AG04449 (cell line): Measurements from ENCODE around the gene GPR32.

Experiments used
- CTCF ChIA-PET: fragments of 350-600 bp; formaldehyde crosslinking; extraction: SDS; loops from one replicate; lab custom pipeline; 2021; ENCODE audit warnings: antibody characterized with exemption; lab: Yijun Ruan, JAX
- POLR2A ChIA-PET: fragments of 400-600, 350-600 bp; formaldehyde crosslinking; extraction: SDS; loops from one replicate; lab custom pipeline; 2020; ENCODE audit warnings: antibody characterized with exemption, inconsistent platforms; lab: Yijun Ruan, JAX
- DNase-seq: peaks from one replicate; pipeline ENCODE4 v3.0.0-alpha.2; 2010; ENCODE audit warnings: low read depth, low spot score
- H3K4me3 ChIP-seq: 2 replicates; pipeline ENCODE4 v1.5.1; 2011; ENCODE audit warnings: low read depth, mild to moderate bottlenecking, control low read depth, low read length
- TF ChIP-seq, protein P1 (sequence below): IDR thresholded peaks from one replicate; pipeline ENCODE4 v1.5.1; 2011; ENCODE audit warnings: mild to moderate bottlenecking, moderate library complexity, low read length, control low read depth, inconsistent platforms; ENCODE audit not compliant: insufficient read depth; ENCODE audit errors: missing control alignments

GPR32 gene

DNA sequence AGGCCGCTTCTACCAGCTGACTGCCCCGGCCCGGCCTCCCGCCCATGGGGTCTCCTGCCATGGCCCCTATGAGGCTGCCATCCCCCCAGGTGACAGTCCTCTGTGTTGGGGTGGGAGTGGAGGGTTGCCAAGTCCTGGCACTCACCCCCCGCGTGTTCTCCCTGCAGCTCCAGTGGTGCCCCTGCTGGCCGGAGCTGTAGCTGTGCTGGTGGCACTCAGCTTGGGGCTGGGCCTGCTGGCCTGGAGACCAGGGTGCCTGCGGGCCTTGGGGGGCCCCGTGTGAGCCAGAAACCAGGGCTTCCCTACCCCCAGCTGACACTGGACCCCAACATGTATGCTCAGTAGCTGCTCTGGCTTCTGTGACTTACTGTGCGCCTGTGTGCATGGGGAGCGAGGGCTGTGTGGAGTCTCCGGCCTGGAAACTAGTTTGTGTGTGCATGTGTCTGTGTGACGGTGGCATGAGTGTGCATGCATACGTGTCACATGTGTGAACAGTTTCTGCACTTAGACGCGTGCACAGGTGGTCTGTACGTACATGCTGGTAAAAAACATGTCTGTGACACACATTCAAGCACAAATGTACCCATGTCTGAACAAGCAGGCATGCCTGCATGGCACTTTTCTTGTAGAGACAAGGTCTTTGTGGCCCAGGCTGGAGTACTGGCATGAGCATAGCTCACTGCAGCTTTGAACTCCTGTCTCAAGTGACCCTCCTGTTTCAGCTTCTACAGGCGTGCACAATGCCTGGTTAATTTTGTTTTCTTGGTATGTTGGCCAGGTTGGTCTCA is 24.8 kb downstream of the GPR32 start:
- H3K4me3 ChIP-seq, result no peak overlapping the region
- POLR2A ChIA-PET, result interaction anchor here (3.6 kb wide), 1 partner anchor 9 kb away, joined by 20 read pairs; no protein-coding TSS in a partner anchor
- TF ChIP-seq, protein P1, sequence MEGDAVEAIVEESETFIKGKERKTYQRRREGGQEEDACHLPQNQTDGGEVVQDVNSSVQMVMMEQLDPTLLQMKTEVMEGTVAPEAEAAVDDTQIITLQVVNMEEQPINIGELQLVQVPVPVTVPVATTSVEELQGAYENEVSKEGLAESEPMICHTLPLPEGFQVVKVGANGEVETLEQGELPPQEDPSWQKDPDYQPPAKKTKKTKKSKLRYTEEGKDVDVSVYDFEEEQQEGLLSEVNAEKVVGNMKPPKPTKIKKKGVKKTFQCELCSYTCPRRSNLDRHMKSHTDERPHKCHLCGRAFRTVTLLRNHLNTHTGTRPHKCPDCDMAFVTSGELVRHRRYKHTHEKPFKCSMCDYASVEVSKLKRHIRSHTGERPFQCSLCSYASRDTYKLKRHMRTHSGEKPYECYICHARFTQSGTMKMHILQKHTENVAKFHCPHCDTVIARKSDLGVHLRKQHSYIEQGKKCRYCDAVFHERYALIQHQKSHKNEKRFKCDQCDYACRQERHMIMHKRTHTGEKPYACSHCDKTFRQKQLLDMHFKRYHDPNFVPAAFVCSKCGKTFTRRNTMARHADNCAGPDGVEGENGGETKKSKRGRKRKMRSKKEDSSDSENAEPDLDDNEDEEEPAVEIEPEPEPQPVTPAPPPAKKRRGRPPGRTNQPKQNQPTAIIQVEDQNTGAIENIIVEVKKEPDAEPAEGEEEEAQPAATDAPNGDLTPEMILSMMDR, result no peak
- CTCF ChIA-PET, result interaction anchor here (1.0 to 5.9 kb wide), 5 partner anchors 12 to 127 kb away, joined by 4 to 31 read pairs (median 5); no protein-coding TSS in a partner anchor
- no peak for DNase-seq

DNA sequence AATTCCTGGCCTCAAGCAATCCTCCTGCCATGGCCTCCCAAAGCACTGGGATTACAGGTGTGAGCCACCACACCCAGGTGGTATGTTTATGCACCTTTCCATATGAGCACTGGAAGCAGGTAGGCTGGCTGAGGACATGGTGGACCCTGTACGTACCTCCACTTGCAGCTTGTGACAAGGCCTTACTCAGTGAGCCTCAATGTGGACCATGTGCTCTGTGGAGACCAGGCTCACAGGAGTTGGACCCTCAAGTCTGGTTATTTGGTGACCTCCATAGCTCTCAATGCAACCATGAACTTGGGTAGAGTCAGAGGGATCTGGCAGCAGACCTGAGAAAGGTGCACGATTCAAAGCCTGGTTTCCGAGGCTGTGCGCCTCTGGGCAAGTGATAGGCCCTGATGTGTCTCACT is 25.4 kb downstream of the GPR32 start:
- ChIA-PET CTCF (interaction anchor here (1.0 to 5.9 kb wide), 4 partner anchors 13 to 127 kb away, joined by 5 to 31 read pairs (median 5); no protein-coding TSS in a partner anchor), POLR2A (interaction anchor here (3.6 kb wide), 1 partner anchor 9 kb away, joined by 20 read pairs; no protein-coding TSS in a partner anchor)
- H3K4me3 ChIP-seq, result no peak overlapping the region
- DNase-seq, result no peak
- TF ChIP-seq, protein P1, result no peak

DNA sequence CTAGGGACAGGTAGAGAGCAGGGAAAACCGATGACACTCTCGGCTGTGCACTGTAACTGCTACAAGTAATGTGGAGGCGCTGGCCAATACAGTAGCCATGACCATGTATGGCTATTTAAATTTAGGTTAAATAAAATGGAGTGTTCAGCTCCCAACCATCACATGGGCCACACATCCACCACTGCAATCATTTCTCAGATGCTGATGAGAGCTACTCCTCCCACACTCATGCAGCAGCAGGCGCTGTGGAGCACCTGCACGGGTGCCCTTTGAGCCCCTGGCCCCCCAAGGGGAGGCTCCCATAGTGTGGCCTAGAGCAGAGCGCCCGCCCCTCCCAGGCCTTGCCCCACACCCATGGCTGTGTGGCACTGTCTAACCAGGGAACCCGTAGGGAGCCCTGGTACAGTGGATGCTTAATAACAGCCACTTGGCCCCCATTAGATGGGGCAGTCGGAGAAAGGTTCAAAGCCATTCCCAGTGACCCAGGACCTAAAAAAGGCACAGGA is 25.9 kb downstream of the GPR32 start:
- POLR2A ChIA-PET, result interaction anchor here (3.6 kb wide), 1 partner anchor 8 kb away, joined by 20 read pairs; no protein-coding TSS in a partner anchor
- CTCF ChIA-PET, result interaction anchor here (0.6 to 5.9 kb wide), 7 partner anchors 13 to 439 kb away, joined by 3 to 31 read pairs (median 5); no protein-coding TSS in a partner anchor
- no peak for DNase-seq
- H3K4me3 ChIP-seq, result no peak overlapping the region
- TF ChIP-seq, protein P1, result no peak

DNA sequence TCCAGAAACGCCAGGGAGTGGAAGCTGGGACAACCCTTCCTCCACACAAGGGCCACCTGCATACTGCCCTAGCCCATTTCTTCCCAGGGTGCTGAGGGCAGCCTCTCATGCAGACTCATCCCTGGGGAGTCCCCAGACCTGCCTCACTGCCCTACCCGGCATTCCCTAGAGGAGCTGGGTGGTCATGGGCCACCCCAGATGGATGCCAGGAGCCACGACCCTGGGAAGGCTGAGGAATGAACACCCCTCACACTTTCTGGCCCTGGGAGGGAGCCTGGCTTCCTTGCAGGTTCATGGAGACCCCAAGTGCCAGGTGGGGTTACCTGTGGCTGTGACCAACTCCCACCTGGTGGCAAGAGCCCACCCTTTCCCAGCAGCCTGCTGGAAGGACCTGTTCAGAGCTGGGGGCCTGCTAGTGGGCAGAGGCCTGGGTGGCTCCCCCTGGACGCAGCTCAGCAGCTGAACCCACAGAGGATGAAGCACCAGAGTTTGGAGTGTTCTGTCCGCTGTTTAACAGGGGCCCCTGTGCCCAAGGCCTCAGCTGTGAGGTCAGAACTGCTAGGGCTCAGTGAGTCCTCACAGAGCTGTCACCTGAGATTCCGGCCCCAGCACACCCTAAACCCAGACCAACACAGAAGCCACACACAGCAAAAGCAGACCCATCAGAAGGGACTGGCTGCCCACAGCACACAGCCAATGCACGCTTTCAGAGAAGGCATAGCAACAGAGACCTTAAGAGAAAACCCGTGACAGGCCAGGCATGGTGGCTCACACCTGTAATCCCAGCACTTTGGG is 26.6 kb downstream of the GPR32 start:
- H3K4me3 ChIP-seq, result no peak overlapping the region
- ChIA-PET CTCF (interaction anchor here (0.6 to 5.9 kb wide), 6 partner anchors 14 to 439 kb away, joined by 3 to 31 read pairs (median 4); no protein-coding TSS in a partner anchor), POLR2A (interaction anchor here (3.6 kb wide), 1 partner anchor 8 kb away, joined by 20 read pairs; no protein-coding TSS in a partner anchor)
- TF ChIP-seq, protein P1, result no peak
- no peak for DNase-seq

DNA sequence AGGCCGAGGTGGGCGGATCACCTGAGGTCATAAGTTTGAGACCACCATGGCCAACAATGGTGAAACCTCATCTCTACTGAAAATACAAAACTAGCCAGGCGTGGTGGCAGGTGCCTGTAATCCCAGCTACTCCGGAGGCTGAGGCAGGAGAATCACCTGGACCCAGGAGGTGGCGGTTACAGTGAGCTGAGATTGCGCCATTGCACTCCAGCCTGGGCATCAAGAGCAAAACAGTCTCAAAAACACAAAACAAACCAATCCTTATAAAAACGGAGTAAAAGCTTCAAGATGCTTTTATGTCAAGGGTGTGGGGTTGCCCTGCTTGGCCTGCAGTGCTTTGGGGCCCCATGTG is 27.1 kb downstream of the GPR32 start:
- TF ChIP-seq, protein P1, result no peak
- POLR2A ChIA-PET, result no interaction called here
- CTCF ChIA-PET, result interaction anchor here (1.3 to 5.9 kb wide), 3 partner anchors 14 to 428 kb away, joined by 3 to 31 read pairs (median 3); no protein-coding TSS in a partner anchor

More for the DNA sequence above, 27.1 kb downstream of the GPR32 start:
- DNase-seq, result no peak
- no peak overlapping the region for H3K4me3 ChIP-seq
